GM06990 (cell line): Measurements from ENCODE around the gene MRPL16.
A peak's percentile ranks its signal among the peaks of the same experiment; 100 is the strongest.

ENCODE experiments used
- DNase-seq: peaks from one replicate; pipeline ENCODE4 v3.0.0-alpha.2; 2011; ENCODE audit not compliant: insufficient read length; ENCODE audit errors: extremely low read depth
- H3K27me3 ChIP-seq: replicated peaks from 2 replicates; pipeline ENCODE4 v1.6.0; 2011; ENCODE audit warnings: low read length; ENCODE audit not compliant: control insufficient read depth, insufficient read depth
- H3K36me3 ChIP-seq: 2 replicates; pipeline ENCODE4 v1.5.1; 2011; ENCODE audit warnings: low read length; ENCODE audit not compliant: control insufficient read depth, insufficient read depth
- H3K4me3 ChIP-seq: replicated peaks from 2 replicates; pipeline ENCODE4 v1.5.1; 2011; ENCODE audit warnings: low read depth, mild to moderate bottlenecking, control low read depth, low read length
- CTCF ChIP-seq: IDR thresholded peaks from 2 replicates; pipeline ENCODE4 v1.5.1; 2011; ENCODE audit warnings: low read length, control low read depth, mild to moderate bottlenecking, inconsistent platforms; ENCODE audit not compliant: insufficient read depth, poor library complexity, severe bottlenecking

The MRPL16 gene

GRCh38 chr11:59815754-59816153 is 5.2 kb upstream of the MRPL16 start:
- no peaks in the 10 kb centered on the region for H3K36me3 ChIP-seq
- H3K27me3 ChIP-seq = no peaks in the 10 kb centered on the region
- no peak overlapping the region for H3K4me3 ChIP-seq
- no peak for DNase-seq
- TF ChIP-seq CTCF = no peak

DNA sequence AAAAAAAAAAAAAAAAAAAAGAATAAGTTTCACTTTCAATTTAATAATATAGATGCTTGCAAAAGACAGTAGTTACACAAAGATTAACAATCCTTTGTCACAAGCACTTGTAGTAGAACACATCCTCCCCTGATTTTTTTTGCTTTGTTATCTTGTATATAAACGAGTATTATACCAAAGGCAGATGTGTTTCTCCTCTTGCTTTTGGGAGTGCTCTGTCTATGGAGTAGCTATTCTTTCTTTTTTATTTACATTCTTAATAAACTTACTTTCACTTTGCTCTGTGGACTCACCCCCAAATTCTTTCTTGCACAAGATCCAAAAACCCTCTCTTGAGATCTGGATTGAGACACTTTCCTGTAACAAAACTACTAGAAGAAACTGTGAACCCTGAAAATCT is 3.4 kb upstream of the MRPL16 start:
- no peak for TF ChIP-seq CTCF

DNA sequence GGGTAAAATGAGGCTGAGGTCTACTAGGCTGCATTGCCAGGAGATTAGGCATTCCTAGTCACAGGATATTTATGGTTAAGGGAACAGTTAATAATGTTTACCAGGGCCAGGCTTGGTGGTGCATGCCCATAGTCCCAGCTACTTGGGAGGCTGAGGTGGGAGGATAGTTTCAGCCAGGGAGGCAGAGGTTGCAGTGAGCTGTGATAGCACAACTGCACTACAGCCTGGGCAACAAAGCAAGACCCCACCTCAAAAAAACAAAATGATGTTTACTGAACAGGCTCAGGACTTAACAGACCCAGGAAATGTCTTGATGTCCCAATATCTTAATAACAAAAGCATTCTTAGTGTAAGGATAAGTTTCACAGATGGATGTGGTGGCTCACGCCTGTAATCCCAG is 2.8 kb upstream of the MRPL16 start:
- Histone ChIP-seq H3K36me3 (no peaks in the 10 kb centered on the region), H3K27me3 (no peaks in the 10 kb centered on the region), H3K4me3 (no peak overlapping the region)
- DNase-seq = no peak
- TF ChIP-seq CTCF = no peak

More for the DNA sequence above, 3.4 kb upstream of the MRPL16 start:
- H3K27me3 ChIP-seq = no peaks in the 10 kb centered on the region
- H3K4me3 ChIP-seq = no peak overlapping the region
- DNase-seq = no peak
- H3K36me3 ChIP-seq = no peaks in the 10 kb centered on the region

DNA sequence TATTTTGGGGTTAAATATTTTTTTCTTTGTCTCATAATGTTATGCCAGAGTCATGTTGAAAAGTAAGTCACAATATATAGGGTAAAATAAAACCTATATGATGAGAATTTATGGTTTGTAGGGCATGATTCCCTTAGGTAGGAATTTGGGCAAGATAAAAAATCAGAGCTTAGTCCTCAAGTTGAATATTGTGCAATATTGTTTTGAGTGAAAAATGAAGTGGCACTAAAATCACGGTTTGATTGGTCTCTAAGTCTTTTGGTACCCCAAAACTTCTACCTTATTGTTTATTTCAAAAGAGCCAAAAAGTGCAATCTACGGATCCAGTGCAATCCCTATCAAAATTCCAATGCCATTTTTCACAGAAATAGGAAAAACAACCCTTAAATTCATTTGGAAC is 1.6 kb upstream of the MRPL16 start:
- DNase-seq = no peak
- H3K4me3 ChIP-seq = no peak overlapping the region
- H3K36me3 ChIP-seq = no peaks in the 10 kb centered on the region; the same call in 1 of the 2 replicates
- no peaks in the 10 kb centered on the region for H3K27me3 ChIP-seq
- no peak for TF ChIP-seq CTCF

GRCh38 chr11:59810911-59811259 is 307 bp upstream of the MRPL16 start:
- no peak for TF ChIP-seq CTCF
- H3K4me3 ChIP-seq = peak overlapping the region; percentile 73
- no peak for DNase-seq
- no peaks in the 10 kb centered on the region for H3K27me3 ChIP-seq
- peaks cover 2% of the 10 kb centered on the region for H3K36me3 ChIP-seq

DNA sequence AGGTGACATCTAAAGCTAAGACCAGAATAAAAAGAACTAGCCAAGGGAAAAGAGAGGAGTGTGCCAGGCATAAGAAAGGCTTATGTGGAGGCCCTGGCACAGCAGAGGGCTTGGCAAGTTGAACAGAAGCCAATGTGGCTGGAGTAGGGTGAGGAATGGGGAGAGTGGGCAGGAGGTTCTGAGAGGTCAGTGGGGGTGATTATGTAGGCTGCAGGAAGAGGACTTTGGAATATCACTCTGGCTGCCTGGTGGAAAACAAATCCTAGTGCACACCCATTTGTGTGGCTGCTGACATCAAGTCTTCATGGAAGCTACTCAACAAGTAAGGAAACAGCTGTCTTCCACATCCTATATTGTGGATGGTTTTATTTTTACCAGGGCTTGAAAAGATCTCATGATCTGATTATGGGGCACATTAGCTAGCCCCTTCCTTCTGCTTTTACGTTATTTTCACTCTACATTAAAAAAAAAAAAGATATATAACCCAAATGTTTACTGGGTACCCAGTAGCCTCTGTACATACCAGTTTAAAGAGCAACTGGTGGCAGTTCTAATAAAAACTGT is 3.4 kb downstream of the MRPL16 start:
- no peaks in the 10 kb centered on the region for H3K27me3 ChIP-seq
- TF ChIP-seq CTCF = no peak
- H3K36me3 ChIP-seq = peaks cover 2% of the 10 kb centered on the region
- DNase-seq = no peak
- no peak overlapping the region for H3K4me3 ChIP-seq
